GM19099 (cell line): ENCODE measurements around the gene AUTS2.

Source experiments
- POLR2A ChIP-seq: IDR thresholded peaks from 3 replicates; pipeline ENCODE4 v1.6.1; 2011; ENCODE audit warnings: low read depth; ENCODE audit not compliant: insufficient read length; ENCODE audit errors: extremely low read depth

Gene AUTS2

DNA sequence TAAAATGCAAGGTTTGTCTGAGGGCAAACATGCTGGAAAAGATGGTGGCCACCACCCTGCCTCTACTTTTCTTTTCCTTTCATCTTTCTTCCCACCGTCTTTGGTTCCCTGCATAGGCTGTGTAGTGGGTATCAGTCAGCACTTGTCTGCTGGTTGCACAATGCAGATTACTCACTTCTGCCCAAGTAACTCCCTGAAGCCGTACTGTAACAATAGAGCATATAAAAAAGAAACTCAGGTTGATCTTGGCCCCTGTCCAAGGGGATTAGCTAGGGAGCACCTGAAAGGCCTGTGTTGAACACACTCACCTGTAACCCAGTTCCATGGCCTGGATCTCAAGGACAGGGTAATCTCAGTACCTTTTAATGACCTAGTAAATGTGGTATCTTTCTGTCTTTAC lies 1000.7 kb downstream of the AUTS2 start:
- no peak for TF ChIP-seq POLR2A

- no peak for TF ChIP-seq POLR2A
Observed at GRCh38 chr7:70599446-70600190, 1001.3 kb downstream of the AUTS2 start.

DNA sequence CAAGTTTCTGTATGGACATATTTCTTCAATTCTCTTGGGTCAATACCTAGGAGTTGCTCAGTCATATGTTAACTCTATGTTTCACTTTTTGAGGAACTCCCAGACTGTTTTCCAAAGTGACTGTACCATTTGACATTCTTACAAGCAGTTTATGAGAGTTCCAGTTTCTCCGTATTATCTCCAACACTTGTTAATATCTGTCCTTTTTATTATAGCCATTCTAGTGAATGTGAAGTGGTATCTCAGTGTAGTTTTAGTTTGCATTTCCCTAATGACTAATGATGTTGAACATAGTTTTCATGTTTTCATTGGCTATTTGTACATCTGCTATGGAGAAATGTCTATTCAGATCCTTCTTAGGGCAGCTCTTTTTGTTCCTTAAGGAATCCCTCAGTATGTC lies 1002.7 kb downstream of the AUTS2 start:
- no peak for TF ChIP-seq POLR2A

DNA sequence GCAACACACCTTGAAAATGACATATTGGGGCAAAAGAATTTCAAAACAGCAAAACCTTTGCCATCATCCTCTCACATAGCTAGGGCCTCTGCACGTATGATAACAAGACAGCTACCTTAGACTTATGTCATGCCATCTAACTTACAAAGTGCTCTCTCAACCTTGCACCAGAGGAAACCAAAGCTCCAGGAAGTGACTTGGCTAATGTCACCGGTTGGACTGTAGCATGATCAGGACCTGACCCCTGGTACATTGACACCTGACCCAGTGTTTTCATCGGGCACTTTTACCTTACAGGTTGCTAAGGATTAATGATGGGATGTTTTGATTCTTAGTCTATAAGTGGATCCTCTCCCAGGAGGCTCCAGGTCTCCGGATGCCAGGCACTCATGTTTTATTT lies 1003.8 kb downstream of the AUTS2 start:
- TF ChIP-seq POLR2A = no peak

GRCh38 chr7:70607281-70607680 lies 1009.0 kb downstream of the AUTS2 start:
- TF ChIP-seq POLR2A = no peak

DNA sequence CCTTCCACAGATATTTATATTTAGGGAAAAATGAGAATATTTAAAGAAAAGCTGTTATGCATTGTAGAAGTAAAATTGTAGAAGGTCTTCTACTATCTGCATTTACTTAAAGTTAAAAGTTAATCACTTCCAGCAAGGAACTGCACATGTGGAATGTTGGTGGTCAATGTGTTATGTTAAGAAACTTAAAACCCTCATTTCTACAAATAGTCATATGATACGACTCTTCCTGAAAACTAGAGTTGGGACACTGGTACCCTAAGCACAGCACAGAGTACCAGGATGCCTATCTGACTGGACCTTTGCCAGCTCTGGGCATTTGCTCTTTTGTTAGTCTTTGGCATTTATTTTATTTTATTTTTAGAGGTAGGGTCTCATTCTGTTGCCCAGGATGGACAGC lies 1009.5 kb downstream of the AUTS2 start:
- no peak for TF ChIP-seq POLR2A

- TF ChIP-seq POLR2A = no peak
Observed at GRCh38 chr7:70608229-70608628, 1010.0 kb downstream of the AUTS2 start.

DNA sequence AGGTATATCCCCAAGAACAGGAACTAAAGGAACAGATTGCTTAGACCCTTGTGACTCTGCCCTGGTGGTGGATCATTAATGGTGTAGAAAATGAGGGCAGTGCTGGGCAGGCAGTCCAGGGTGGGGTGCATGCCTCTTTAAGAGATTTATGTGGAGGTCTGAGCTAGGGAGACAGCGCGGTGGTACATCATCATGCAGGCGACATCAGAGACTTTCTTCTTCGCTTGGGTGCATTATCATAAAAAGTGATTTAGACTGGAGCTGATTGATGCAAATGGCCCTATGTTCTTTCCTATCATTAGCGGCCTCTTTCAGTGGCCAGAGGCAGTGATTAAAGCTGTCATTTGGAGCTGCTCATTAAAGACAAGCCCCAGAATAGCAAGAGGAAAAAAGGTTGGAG lies 1014.5 kb downstream of the AUTS2 start:
- no peak for TF ChIP-seq POLR2A

DNA sequence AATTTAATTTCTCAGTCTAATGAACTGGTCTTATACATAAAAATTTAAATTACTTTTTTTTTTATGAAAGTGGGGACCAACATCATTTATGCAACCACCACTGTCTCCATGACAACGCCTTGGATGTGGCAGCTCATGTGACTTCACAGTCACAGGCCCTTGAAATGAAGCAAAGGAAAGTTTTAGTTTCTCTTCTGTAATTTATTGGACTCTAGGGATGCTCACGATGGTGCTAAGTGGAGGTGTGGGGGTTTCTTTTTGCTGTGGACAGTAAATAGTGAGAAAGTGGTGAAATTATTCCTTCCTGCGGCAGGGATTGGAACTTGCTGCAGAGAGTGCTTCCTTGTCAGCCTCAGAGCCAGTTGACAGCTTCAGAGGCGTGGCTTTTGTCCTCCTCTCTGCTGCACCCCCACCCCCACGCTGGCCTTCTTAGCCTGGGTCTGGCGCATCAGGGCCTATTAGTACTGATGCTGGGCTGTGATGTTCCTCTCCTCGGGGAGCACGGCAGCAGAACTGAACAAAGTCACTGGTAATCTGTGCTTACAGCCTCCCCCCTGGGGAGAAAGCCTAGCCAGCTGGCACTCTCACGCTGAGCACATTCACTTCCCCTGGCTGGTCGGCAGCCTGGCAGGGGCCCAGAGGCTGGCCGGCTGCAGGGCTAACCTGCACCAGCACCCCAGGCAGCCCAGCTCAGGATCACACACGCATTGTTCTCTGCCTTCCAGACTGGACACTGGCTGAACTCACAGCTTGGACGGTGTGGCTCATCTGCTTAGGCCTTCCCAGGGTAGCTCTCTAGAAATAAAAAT lies 1016.2 kb downstream of the AUTS2 start:
- no peak for TF ChIP-seq POLR2A

- TF ChIP-seq POLR2A = no peak
Observed at GRCh38 chr7:70615066-70615606, 1016.9 kb downstream of the AUTS2 start.

DNA sequence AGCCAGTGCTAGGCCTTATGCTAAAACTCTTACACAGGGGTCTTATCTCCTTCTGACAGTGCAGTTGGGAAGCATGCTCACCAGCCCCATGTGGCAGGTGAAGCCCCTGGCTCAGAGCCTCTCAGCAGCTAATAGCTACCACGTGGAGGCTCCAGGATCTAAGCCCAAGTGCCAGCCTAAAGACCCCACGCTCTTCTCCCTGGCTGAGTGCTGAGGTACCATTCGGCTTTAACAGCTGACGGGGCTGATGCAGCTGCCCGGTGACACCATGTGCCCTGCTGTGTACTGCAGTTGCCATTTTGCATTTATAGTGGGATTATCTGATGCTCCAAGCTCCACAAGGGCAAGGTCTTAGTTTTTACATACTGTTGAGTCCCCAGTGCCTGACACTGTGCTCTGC lies 1017.9 kb downstream of the AUTS2 start:
- no peak for TF ChIP-seq POLR2A

DNA sequence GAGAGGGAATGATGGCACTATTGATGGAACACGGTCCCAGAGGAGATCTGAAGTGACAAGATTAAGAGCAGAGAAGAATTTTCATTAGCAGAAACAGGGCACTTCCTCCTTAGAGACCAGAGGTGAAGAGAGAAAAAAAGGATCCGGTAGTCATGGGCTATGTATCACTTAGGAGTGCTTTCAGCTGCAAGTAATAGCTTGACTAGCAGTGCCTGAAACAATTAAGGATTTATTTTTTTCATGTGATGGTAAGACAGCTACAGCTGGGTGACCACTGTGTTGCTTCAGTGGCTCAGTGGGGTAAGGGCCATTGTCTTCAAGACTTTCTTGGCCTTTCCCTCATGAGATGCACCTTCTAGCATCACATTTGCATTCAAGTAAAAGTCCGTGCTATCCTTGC lies 1018.5 kb downstream of the AUTS2 start:
- no peak for TF ChIP-seq POLR2A

GRCh38 chr7:70618020-70618551 lies 1019.8 kb downstream of the AUTS2 start:
- no peak for TF ChIP-seq POLR2A

DNA sequence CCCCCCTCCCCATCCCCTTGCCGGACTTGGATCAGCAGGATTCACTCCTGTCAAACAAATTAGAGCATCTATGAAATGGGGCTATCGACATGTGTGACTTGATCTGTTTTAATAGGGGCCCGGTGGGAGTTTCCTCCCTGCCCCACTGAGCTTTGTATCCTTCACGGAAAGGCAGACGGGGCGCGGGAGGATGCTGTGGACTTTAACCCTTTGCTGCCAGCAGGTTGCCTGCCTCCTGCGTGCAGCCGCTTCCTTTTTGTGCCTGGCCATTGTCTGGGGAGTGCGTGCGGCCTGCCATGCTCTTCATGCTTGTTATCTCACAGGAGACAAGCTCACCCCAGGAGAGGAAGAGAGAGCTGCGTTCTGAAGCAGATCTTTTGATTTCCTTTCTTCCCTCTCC lies 1020.9 kb downstream of the AUTS2 start:
- TF ChIP-seq POLR2A = no peak

- TF ChIP-seq POLR2A = no peak
Observed at GRCh38 chr7:70619659-70620058, 1021.4 kb downstream of the AUTS2 start.

GRCh38 chr7:70620333-70621055 lies 1022.2 kb downstream of the AUTS2 start:
- no peak for TF ChIP-seq POLR2A
